Cardiac muscle cell (in vitro differentiated cells and primary cell): ENCODE results near the gene CARF. TPM values are rescaled to one million over a fixed set of nuclear protein-coding genes. Genes with fewer than 3 reads are reported as not detected.
"Not testable (repeated sequence)": the region's sequence is repeated elsewhere in the genome, so short reads cannot be mapped to it uniquely, and the experiment has no call there.

Source experiments
- DNase-seq, 2 donors: peaks; one replicate each; pipeline versions ENCODE4 v3.0.0 to v3.0.0-alpha.2; 2010 to 2017; ENCODE audit warnings: low read depth in 1 of 2, low spot score in 1 of 2
- H3K27ac ChIP-seq: fragments of 200-600 bp; sonication (generic); 2 replicates; pipeline ENCODE4 v1.5.1; 2016
- H3K27me3 ChIP-seq: fragments of 200-600 bp; sonication (generic); 2 replicates; pipeline ENCODE4 v1.6.0; 2016; ENCODE audit warnings: control low read depth
- H3K36me3 ChIP-seq: fragments of 200-600 bp; sonication (generic); 2 replicates; pipeline ENCODE4 v1.5.1; 2016; ENCODE audit warnings: control low read depth
- H3K4me1 ChIP-seq: fragments of 200-600 bp; sonication (generic); 2 replicates; pipeline ENCODE4 v1.8.1; 2017; ENCODE audit warnings: low read depth, mild to moderate bottlenecking, mixed run types
- H3K4me3 ChIP-seq: fragments of 200-600 bp; sonication (generic); 2 replicates; pipeline ENCODE4 v1.5.1; 2016; ENCODE audit warnings: mild to moderate bottlenecking
- H3K9me3 ChIP-seq: fragments of 200-600 bp; sonication (generic); 2 replicates; pipeline ENCODE4 v1.5.1; 2017; ENCODE audit warnings: low read depth, mild to moderate bottlenecking, control low read depth
- polyA plus RNA-seq: library from polyadenylated mRNA; unstranded; fragments of >200 nt; fragmentation: Nextera tagmentation; extraction: Ambion mirVana; gene quantifications from 2 replicates; pipeline ENCODE4 v1.2.1, GENCODE V29; 2016
- total RNA-seq: library from RNA; depleted of rRNA; stranded (reverse); fragments of >200 nt; gene quantifications from 2 replicates; pipeline ENCODE4 v1.2.3, GENCODE V29; 2016
- TF ChIP-seq, protein P1 (sequence below): IDR thresholded peaks from 2 replicates; pipeline ENCODE4 v1.5.1; 2012; ENCODE audit warnings: low read depth, mild to moderate bottlenecking, low read length

CARF gene
- total and polyA plus RNA-seq, 2 experiments from 2014 or later = 8.6 to 16.2 TPM

GRCh38 chr2:202881570-202881969 is 30.5 kb upstream of the CARF start:
- Histone ChIP-seq H3K27me3 (no peaks in the 10 kb centered on the region), H3K4me1 (no peaks in the 10 kb centered on the region), H3K27ac (no peak overlapping the region), H3K36me3 (peaks cover 39% of the 10 kb centered on the region), H3K4me3 (no peak overlapping the region), H3K9me3 (no peaks in the 10 kb centered on the region)
- TF ChIP-seq, protein P1, sequence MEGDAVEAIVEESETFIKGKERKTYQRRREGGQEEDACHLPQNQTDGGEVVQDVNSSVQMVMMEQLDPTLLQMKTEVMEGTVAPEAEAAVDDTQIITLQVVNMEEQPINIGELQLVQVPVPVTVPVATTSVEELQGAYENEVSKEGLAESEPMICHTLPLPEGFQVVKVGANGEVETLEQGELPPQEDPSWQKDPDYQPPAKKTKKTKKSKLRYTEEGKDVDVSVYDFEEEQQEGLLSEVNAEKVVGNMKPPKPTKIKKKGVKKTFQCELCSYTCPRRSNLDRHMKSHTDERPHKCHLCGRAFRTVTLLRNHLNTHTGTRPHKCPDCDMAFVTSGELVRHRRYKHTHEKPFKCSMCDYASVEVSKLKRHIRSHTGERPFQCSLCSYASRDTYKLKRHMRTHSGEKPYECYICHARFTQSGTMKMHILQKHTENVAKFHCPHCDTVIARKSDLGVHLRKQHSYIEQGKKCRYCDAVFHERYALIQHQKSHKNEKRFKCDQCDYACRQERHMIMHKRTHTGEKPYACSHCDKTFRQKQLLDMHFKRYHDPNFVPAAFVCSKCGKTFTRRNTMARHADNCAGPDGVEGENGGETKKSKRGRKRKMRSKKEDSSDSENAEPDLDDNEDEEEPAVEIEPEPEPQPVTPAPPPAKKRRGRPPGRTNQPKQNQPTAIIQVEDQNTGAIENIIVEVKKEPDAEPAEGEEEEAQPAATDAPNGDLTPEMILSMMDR = no peak
- no peak for DNase-seq

DNA sequence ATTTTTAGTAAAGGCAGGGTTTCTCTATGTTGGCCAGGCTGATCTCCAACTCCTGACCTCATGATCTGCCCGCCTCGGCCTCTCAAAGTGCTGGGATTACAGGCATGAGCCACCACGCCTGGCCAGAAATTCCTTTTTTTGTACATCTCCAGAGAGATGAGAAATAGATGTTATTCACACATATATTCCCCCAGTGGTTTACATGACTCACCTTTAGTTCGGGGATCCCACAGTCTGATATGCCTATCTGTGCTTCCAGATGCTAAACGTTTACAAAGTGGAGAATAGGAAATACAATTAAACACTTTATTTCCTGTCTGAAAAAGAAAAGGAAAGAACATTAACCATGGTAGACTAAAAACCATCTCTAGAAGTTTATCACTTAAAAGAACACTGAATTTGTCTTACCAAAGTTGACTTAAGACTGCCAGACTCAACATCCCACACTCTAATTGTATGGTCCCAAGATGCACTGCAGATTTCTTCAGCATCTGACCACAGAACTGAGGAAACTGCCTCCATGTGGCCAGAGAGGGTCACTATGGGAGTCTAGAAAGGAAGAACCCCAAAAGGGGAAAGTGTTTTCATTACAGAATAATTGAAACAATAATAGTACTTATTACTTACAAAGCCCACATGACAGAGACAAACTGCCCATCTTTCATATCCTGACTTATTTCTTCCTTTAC is 27.9 kb upstream of the CARF start:
- no peaks in the 10 kb centered on the region for H3K27me3 ChIP-seq
- H3K9me3 ChIP-seq = no peaks in the 10 kb centered on the region
- H3K36me3 ChIP-seq = peaks cover 47% of the 10 kb centered on the region
- DNase-seq = peak in 1 of 2 donors; percentile 29
- no peaks in the 10 kb centered on the region for H3K4me1 ChIP-seq
- no peak overlapping the region for H3K4me3 ChIP-seq
- no peak overlapping the region for H3K27ac ChIP-seq
- TF ChIP-seq, protein P1 = peak; percentile 20

DNA sequence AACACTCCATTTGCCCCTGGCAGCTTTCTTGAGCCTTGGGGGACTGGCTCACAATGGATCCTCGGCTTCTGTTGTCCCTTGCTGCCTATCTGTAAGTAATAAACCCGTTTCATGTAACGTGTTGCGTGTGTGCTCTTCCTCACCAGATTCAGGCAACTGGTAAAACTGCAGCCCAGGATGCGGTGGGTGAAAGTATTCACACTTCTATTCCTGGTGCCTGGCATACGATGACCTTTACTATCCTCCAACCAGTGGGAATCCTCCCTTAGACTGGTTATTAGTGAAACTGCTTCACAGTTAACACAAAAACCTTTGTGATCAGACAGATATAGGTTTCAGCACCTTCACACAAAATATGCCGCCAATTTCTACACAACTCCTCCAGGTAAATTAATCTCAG is 26.9 kb upstream of the CARF start:
- peaks cover 46% of the 10 kb centered on the region for H3K36me3 ChIP-seq
- H3K4me3 ChIP-seq = no peak overlapping the region
- no peak for DNase-seq
- TF ChIP-seq, protein P1 = no peak
- no peak overlapping the region for H3K27ac ChIP-seq
- no peaks in the 10 kb centered on the region for H3K4me1 ChIP-seq
- no peaks in the 10 kb centered on the region for H3K9me3 ChIP-seq
- no peaks in the 10 kb centered on the region for H3K27me3 ChIP-seq

DNA sequence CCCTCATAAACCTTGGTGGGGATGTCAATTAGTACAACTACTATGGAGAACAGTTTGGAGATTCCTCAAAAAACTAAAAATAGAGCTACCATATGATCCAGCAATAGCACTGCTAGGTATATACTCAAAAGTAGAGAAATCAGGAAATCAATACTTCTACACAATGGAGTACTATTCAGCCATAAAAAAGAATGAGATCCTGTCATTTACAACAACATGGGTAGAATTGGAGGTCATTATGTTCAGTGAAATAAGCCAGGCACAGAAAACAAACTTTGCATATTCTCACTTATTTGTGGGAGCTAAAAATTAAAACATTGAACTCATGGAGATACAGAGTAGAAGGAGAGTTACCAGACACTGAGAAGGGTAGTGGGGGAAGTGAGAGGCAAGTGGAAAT is 6.6 kb upstream of the CARF start:
- H3K4me1 ChIP-seq, H3K27me3 ChIP-seq, DNase-seq, H3K4me3 ChIP-seq, H3K27ac ChIP-seq, H3K9me3 ChIP-seq: not testable (repeated sequence)
- H3K36me3 ChIP-seq = peaks cover 15% of the 10 kb centered on the region

- H3K9me3 ChIP-seq = no peaks in the 10 kb centered on the region
- DNase-seq = no peak
- H3K4me1 ChIP-seq = peaks cover 9% of the 10 kb centered on the region
- no peak overlapping the region for H3K27ac ChIP-seq
- peaks cover 6% of the 10 kb centered on the region for H3K36me3 ChIP-seq
- no peak overlapping the region for H3K4me3 ChIP-seq
- H3K27me3 ChIP-seq = no peaks in the 10 kb centered on the region
- TF ChIP-seq, protein P1 = no peak
Observed at GRCh38 chr2:202908186-202908585, 3.9 kb upstream of the CARF start.

GRCh38 chr2:202909394-202910192 is 2.5 kb upstream of the CARF start:
- Histone ChIP-seq H3K4me1 (peaks cover 9% of the 10 kb centered on the region), H3K27me3 (no peaks in the 10 kb centered on the region), H3K36me3 (peaks cover 6% of the 10 kb centered on the region), H3K9me3 (no peaks in the 10 kb centered on the region), H3K4me3 (peak overlapping the region; percentile 91), H3K27ac (no peak overlapping the region)
- TF ChIP-seq, protein P1 = no peak
- peak in 1 of 2 donors; percentile 39 for DNase-seq

DNA sequence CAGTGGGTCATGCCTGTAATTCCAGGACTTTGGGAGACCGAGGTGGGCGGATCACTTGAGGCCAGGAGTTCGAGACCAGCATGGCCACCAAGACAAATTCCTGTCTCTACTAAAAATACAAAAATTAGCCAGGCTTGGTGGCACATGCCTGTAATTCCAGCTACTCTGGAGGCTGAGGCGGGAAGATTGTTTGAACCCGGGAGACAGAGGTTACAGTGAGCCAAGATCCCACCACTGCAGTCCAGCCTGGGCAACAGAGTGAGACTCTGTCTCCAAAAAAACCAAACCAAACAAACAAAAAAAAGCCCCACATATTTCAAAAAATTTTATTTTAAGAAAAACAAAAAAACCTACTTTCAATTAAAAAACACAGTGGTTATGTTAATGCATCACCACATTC is 1.8 kb upstream of the CARF start:
- peak overlapping the region; percentile 91 for H3K4me3 ChIP-seq
- not testable (repeated sequence) for H3K27ac ChIP-seq, DNase-seq, H3K27me3 ChIP-seq, H3K9me3 ChIP-seq, H3K4me1 ChIP-seq, H3K36me3 ChIP-seq
